HG02763 (cell line): ENCODE results near the gene ADRA2B.
A peak's percentile ranks its signal among the peaks of the same experiment; 100 is the strongest.

Experiments used
- ATAC-seq: cut with Tn5 transposase; IDR thresholded peaks from one replicate; pipeline ENCODE4 v1.9.1; 2021; ENCODE audit warnings: mild to moderate bottlenecking, moderate library complexity; ENCODE audit not compliant: unreplicated experiment

ADRA2B gene

GRCh38 chr2:96119389-96119751 is 3.0 kb upstream of the ADRA2B start:
- ATAC-seq, result no peak

- ATAC-seq, result no peak
Measured at GRCh38 chr2:96118698-96119388, 2.5 kb upstream of the ADRA2B start.

- no peak for ATAC-seq
Measured at GRCh38 chr2:96117701-96118588, 1.6 kb upstream of the ADRA2B start.

GRCh38 chr2:96116879-96117533 is 635 bp upstream of the ADRA2B start:
- peak; percentile 69 for ATAC-seq

GRCh38 chr2:96115631-96116423 is 544 bp downstream of the ADRA2B start:
- no peak for ATAC-seq

GRCh38 chr2:96114903-96115581 is 1.3 kb downstream of the ADRA2B start:
- no peak for ATAC-seq

- no peak for ATAC-seq
Measured at GRCh38 chr2:96114546-96114902, 1.8 kb downstream of the ADRA2B start.

GRCh38 chr2:96113951-96114350 is 2.4 kb downstream of the ADRA2B start:
- ATAC-seq, result no peak

- no peak for ATAC-seq
Measured at GRCh38 chr2:96113367-96113677, 3.0 kb downstream of the ADRA2B start.

- no peak for ATAC-seq
Measured at GRCh38 chr2:96112501-96113366, 3.6 kb downstream of the ADRA2B start.

GRCh38 chr2:96111823-96112500 is 4.4 kb downstream of the ADRA2B start:
- ATAC-seq, result no peak

GRCh38 chr2:96111257-96111640 is 5.1 kb downstream of the ADRA2B start:
- ATAC-seq, result no peak

- ATAC-seq, result no peak
Measured at GRCh38 chr2:96110621-96111256, 5.6 kb downstream of the ADRA2B start.

GRCh38 chr2:96109931-96110511 is 6.3 kb downstream of the ADRA2B start:
- ATAC-seq, result no peak

GRCh38 chr2:96109361-96109680 is 7.0 kb downstream of the ADRA2B start:
- no peak for ATAC-seq

- no peak for ATAC-seq
Measured at GRCh38 chr2:96108541-96109360, 7.6 kb downstream of the ADRA2B start.

GRCh38 chr2:96108151-96108540 is 8.2 kb downstream of the ADRA2B start:
- no peak for ATAC-seq

- no peak for ATAC-seq
Measured at GRCh38 chr2:96107708-96108065, 8.7 kb downstream of the ADRA2B start.
